ENCODE results near the gene SNRPD2. TPM values are rescaled to one million over a fixed set of nuclear protein-coding genes. Genes with fewer than 3 reads are reported as not detected.
"Not testable (repeated sequence)": the region's sequence is repeated elsewhere in the genome, so short reads cannot be mapped to it uniquely, and the experiment has no call there.

Gene SNRPD2
- total RNA-seq, 1 experiment from 2014 or later = 467 TPM

DNA sequence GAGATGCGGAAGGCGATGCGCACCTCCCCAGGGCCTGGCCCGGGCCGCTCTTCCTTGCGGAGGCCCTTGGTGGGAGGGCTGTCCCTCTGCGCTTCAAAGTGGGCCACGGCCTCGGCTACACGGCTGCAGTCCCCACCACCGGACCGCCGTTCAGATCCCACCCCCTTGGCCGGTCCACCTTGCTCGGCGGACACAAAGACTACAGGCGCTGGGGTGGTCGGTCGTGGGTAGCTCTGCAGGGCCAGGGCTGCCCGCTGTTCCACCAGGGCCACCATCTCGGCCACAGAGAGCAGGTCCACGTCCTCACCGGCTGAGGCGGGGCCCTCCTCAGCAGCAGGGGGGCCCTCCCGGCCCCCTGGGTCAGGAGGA lies 20.9 kb upstream of the SNRPD2 start:
- DNase-seq = peak; percentile 50
- Histone ChIP-seq H3K36me3 (replicated peaks; ENCODE audit: control insufficient read depth, insufficient read depth, low read length) (no peaks in the 10 kb centered on the region), H3K4me3 (ENCODE audit: insufficient read depth, low read depth, low read length) (no peak overlapping the region), H3K27me3 (ENCODE audit: control insufficient read depth, insufficient read depth, low read length) (no peaks in the 10 kb centered on the region)

- H3K36me3 ChIP-seq (replicated peaks; ENCODE audit: control insufficient read depth, insufficient read depth, low read length) = no peaks in the 10 kb centered on the region
- DNase-seq = peak; percentile 65
- no peak overlapping the region for H3K4me3 ChIP-seq (ENCODE audit: insufficient read depth, low read depth, low read length)
- no peaks in the 10 kb centered on the region for H3K27me3 ChIP-seq (ENCODE audit: control insufficient read depth, insufficient read depth, low read length)
These were observed 20.3 kb upstream of the SNRPD2 start for GRCh38 chr19:45711851-45712698.

GRCh38 chr19:45710356-45711130 lies 18.8 kb upstream of the SNRPD2 start:
- Histone ChIP-seq H3K36me3 (replicated peaks; ENCODE audit: control insufficient read depth, insufficient read depth, low read length) (no peaks in the 10 kb centered on the region), H3K27me3 (ENCODE audit: control insufficient read depth, insufficient read depth, low read length) (no peaks in the 10 kb centered on the region), H3K4me3 (ENCODE audit: insufficient read depth, low read depth, low read length) (no peak overlapping the region)
- DNase-seq = no peak

DNA sequence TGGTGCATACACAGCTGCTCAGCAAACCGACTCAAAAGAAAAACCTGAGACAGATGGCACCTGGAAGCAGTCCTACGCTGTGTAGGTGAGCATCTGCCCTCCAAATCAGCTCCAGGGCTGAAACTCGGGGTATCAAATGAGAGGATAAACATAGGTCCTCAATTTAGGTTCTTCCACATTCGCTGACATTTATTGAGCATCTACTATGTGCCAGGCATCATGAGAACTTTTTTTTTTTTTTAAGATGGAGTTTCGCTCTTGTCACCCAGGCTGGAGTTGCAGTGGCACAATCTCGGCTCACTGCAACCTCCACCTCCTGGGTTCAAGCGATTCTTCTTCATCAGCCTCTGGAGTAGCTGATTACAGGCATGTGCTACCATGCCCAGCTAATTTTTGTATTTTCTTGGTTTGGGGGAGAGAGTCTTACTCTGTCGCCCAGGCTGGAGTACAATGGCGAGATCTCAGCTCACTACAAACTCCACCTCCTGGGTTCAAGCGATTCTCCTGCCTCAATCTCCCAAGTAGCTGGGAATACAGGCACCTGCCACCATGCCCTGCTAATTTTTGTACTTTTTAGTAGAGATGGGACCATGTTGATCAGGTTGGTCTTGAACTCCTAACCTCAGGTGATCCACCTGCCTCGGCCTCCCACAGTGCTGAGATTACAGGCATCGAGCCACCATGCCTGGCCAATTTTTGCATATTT lies 14.1 kb upstream of the SNRPD2 start:
- Histone ChIP-seq H3K4me3 (ENCODE audit: insufficient read depth, low read depth, low read length) (no peak overlapping the region), H3K36me3 (replicated peaks; ENCODE audit: control insufficient read depth, insufficient read depth, low read length) (peaks cover 11% of the 10 kb centered on the region), H3K27me3 (ENCODE audit: control insufficient read depth, insufficient read depth, low read length) (no peaks in the 10 kb centered on the region)
- no peak for DNase-seq

- no peaks in the 10 kb centered on the region for H3K27me3 ChIP-seq (ENCODE audit: control insufficient read depth, insufficient read depth, low read length)
- DNase-seq = no peak
- H3K36me3 ChIP-seq (replicated peaks; ENCODE audit: control insufficient read depth, insufficient read depth, low read length) = peaks cover 12% of the 10 kb centered on the region
- no peak overlapping the region for H3K4me3 ChIP-seq (ENCODE audit: insufficient read depth, low read depth, low read length)
These were observed 13.4 kb upstream of the SNRPD2 start for GRCh38 chr19:45705115-45705514.

DNA sequence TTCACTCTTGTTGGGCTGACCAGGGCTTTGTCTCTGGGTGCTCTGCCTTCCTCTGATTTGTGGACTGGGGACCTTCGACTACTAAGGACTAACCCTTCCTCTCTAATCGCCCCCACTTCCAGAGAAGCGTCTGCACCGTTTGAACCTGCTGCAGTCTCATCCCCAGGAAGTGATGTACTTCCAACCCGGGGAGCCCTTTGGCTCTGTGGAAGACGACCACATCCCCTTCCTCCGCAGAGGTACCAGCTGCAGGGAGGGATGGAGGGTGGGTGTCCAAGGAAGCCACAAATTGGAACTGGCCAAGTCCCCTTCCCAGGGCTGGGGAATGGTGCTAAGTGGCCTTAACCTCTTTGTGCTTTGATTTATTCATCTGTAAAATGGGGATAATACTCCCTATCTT lies 9.9 kb upstream of the SNRPD2 start:
- H3K36me3 ChIP-seq (replicated peaks; ENCODE audit: control insufficient read depth, insufficient read depth, low read length) = peaks cover 20% of the 10 kb centered on the region

DNA sequence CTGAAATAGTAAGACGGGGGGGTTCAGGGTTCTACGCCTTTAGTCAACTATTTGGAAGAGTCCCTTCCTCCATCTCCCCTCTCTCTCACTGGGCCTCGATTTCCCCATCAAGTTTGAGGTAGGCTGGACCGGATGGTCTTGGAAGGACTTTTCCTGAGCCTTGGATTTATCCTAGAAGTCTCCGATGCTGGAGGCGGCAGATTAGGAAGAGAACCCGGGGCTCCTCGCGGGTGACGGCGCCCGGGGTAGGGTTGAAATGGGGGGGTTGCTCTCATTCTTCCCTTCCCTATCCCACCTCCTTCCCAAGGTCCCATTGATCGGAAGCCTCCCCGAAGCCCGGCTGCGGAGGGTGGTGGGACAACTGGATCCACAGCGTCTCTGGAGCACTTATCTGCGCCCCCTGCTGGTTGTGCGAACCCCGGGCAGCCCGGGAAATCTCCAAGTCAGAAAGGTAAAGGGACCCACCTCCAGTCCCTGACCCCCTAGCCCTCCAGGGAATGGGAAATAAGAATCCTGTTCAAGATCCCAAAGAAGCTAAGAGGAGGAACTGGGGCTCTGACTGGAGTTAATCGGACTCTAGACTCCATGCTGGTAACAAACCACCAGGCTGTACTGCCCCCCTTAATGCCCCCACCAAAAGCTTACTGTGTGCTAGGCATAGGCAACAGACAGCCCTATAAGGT lies 1.5 kb upstream of the SNRPD2 start:
- Histone ChIP-seq H3K4me3 (ENCODE audit: insufficient read depth, low read depth, low read length) (peak overlapping the region; percentile 92), H3K36me3 (replicated peaks; ENCODE audit: control insufficient read depth, insufficient read depth, low read length) (peaks cover 23% of the 10 kb centered on the region), H3K27me3 (ENCODE audit: control insufficient read depth, insufficient read depth, low read length) (no peaks in the 10 kb centered on the region)
- DNase-seq = peak; percentile 91

More for the DNA sequence above, 9.9 kb upstream of the SNRPD2 start:
- Histone ChIP-seq H3K4me3 (ENCODE audit: insufficient read depth, low read depth, low read length) (no peak overlapping the region), H3K27me3 (ENCODE audit: control insufficient read depth, insufficient read depth, low read length) (no peaks in the 10 kb centered on the region)
- no peak for DNase-seq

DNA sequence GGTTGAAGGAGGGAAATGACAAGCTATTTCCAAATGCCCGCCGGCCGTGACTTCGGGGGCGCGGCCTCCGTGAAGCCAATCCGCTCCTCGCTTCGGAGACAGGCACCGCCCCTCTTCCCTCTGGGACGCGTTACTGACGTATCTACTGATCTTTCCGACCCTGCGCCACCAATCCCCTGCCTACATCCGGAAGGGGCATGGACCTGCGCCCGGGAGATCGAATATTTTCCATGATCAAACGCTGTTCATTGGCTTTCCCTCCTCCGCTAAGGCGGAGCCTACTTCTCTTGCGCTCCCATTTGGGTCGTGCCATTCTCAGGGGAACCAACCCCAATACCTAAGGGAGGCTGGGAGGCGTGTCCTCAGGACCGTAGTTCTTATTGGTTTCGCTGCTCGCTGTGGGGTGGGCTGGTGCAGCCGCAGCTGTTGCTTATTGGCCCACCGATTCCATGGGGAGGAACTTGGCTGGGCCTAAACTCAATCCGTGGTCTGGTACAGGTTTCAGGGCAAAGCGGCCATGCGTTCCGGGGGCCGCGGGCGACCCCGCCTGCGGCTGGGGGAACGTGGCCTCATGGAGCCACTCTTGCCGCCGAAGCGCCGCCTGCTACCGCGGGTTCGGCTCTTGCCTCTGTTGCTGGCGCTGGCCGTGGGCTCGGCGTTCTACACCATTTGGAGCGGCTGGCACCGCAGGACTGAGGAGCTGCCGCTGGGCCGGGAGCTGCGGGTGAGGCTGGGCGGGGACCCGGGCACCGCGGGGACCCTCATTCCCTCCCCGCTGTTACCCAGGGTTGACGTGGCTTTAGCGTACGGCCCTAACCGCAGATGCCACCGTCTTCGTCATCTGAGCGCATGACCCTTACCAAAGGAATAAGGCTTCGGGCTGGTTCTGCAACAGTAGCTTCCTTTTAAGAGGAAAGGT lies 693 bp upstream of the SNRPD2 start, which contains the start of gene QPCTL:
Gene QPCTL, plus strand, starts transcription at position 480 of the 919 bp plus-strand sequence. Its CDS starts 38 bp downstream, at position 518.
- Histone ChIP-seq H3K36me3 (replicated peaks; ENCODE audit: control insufficient read depth, insufficient read depth, low read length) (peaks cover 28% of the 10 kb centered on the region), H3K27me3 (ENCODE audit: control insufficient read depth, insufficient read depth, low read length) (no peaks in the 10 kb centered on the region), H3K4me3 (ENCODE audit: insufficient read depth, low read depth, low read length) (peak within 1 kb of the TSS; percentile 92)
- DNase-seq = peak; percentile 97

DNA sequence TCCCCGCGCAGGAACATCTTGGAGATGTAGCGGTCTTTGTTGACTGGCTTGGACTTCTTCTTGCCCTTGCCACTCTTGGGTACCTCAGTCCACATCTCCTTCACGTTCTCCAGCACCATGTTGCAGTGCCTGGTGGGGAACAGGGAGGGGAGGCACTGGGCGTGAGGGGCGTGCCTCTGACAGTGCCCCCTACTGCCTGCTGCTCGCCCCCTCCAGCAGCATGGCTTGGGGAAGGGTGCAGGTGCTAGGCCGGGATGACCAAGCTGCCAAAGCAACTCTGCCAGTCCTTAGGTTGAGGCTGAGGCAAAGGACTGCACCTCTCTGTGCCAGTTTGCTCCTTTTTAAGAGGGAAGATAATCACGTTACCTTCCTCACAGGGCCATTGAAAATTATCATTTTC lies 4.2 kb downstream of the SNRPD2 start:
- Histone ChIP-seq H3K36me3 (replicated peaks; ENCODE audit: control insufficient read depth, insufficient read depth, low read length) (peaks cover 22% of the 10 kb centered on the region), H3K4me3 (ENCODE audit: insufficient read depth, low read depth, low read length) (no peak overlapping the region), H3K27me3 (ENCODE audit: control insufficient read depth, insufficient read depth, low read length) (no peaks in the 10 kb centered on the region)
- DNase-seq = no peak

- H3K27me3 ChIP-seq (ENCODE audit: control insufficient read depth, insufficient read depth, low read length); H3K4me3 ChIP-seq (ENCODE audit: insufficient read depth, low read depth, low read length); DNase-seq: not testable (repeated sequence)
- peaks cover 22% of the 10 kb centered on the region for H3K36me3 ChIP-seq (replicated peaks; ENCODE audit: control insufficient read depth, insufficient read depth, low read length)
These were observed 6.7 kb downstream of the SNRPD2 start for GRCh38 chr19:45685045-45685444.

DNA sequence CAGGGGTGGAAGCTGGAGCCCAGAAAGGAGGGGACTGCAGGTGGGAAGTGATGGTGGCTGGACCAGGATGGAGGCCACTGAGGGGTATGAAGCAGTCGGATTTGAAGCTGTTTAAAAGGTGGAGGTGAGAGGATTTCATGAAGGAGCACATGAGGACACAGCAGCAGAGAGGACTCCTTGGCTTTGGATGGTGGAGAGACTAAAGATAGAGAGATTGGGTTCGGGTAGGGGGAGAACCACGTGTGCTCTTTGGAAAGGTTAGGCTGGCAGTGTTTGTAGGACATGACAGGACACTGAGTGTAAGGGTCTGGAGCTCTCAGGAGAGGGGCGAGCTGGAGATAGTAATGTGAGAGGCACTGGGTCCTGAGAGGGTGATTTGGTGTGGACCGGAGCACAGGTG lies 8.8 kb downstream of the SNRPD2 start:
- DNase-seq = no peak
- peaks cover 14% of the 10 kb centered on the region for H3K36me3 ChIP-seq (replicated peaks; ENCODE audit: control insufficient read depth, insufficient read depth, low read length)
- peaks cover 15% of the 10 kb centered on the region for H3K27me3 ChIP-seq (ENCODE audit: control insufficient read depth, insufficient read depth, low read length)
- no peak overlapping the region for H3K4me3 ChIP-seq (ENCODE audit: insufficient read depth, low read depth, low read length)

DNA sequence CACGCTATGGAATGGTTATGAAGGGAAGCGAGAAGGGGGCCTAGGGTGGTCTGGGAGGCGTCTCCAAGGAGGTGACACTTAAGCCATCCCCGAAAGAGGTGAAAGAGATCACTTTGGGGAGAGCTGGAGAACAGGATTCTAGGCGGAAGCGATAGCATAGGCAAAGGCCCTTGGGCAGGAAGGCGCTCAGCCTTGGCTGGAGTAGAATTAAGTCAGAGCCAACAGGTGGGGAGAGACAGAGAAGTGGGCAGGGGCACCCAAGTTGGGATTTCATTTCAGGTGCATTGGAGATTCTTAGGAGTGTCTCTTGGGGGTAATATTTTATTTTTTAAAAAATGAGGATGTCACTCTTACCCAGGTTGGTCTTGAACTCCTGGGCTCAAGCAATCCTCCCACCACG lies 9.6 kb downstream of the SNRPD2 start:
- DNase-seq = peak; percentile 61
- Histone ChIP-seq H3K27me3 (ENCODE audit: control insufficient read depth, insufficient read depth, low read length) (peaks cover 19% of the 10 kb centered on the region), H3K4me3 (ENCODE audit: insufficient read depth, low read depth, low read length) (no peak overlapping the region), H3K36me3 (replicated peaks; ENCODE audit: control insufficient read depth, insufficient read depth, low read length) (peaks cover 8% of the 10 kb centered on the region)

- Histone ChIP-seq H3K36me3 (replicated peaks; ENCODE audit: control insufficient read depth, insufficient read depth, low read length) (peaks cover 5% of the 10 kb centered on the region), H3K27me3 (ENCODE audit: control insufficient read depth, insufficient read depth, low read length) (peaks cover 24% of the 10 kb centered on the region), H3K4me3 (ENCODE audit: insufficient read depth, low read depth, low read length) (peak overlapping the region; percentile 36)
- DNase-seq = peak; percentile 96
These were observed 10.2 kb downstream of the SNRPD2 start for GRCh38 chr19:45681391-45682015.

Measured in H7 (cell line).